CD14-positive monocyte (primary cell): Measurements from ENCODE around the gene KCTD21. TPM values are rescaled to one million over a fixed set of nuclear protein-coding genes. Genes with fewer than 3 reads are reported as not detected.

Source experiments
- DNase-seq, 3 donors: peaks; one replicate each; pipeline ENCODE4 v3.0.0-alpha.2; 2011 to 2022
- H2AFZ ChIP-seq: 2 replicates; pipeline ENCODE4 v1.6.0; 2012; ENCODE audit warnings: mild to moderate bottlenecking, low read depth, low read length, inconsistent platforms; ENCODE audit not compliant: insufficient read depth, poor library complexity, severe bottlenecking
- H3K27ac ChIP-seq, 2 donors: 1 replicate in 1 of 2; 2 replicates in 1 of 2; pipeline ENCODE4 v1.5.1; 2012 to 2013; ENCODE audit warnings: low read length in 2 of 2, control low read depth in 1 of 2, inconsistent platforms in 1 of 2, low read depth in 1 of 2, mild to moderate bottlenecking in 1 of 2
- H3K27me3 ChIP-seq, 2 donors: one replicate each; pipeline versions ENCODE4 v1.6.0 to v1.6.1; 2011 to 2013; ENCODE audit warnings: low read length in 2 of 2; ENCODE audit not compliant: control insufficient read depth in 2 of 2, insufficient read depth in 2 of 2
- H3K36me3 ChIP-seq, 2 donors: replicated peaks in 1 of 2; 1 replicate in 1 of 2; 2 replicates in 1 of 2; pipeline versions ENCODE4 v1.5.1 to v1.6.1; 2012 to 2013; ENCODE audit warnings: low read length in 2 of 2, control low read depth in 1 of 2, inconsistent platforms in 1 of 2, mild to moderate bottlenecking in 1 of 2; ENCODE audit not compliant: insufficient read depth in 2 of 2, control insufficient read depth in 1 of 2
- H3K4me1 ChIP-seq, 2 donors: 1 replicate in 1 of 2; 2 replicates in 1 of 2; pipeline versions ENCODE4 v1.5.1 to v1.6.1; 2012 to 2013; ENCODE audit warnings: low read length in 2 of 2, control low read depth in 1 of 2, inconsistent platforms in 1 of 2, mild to moderate bottlenecking in 1 of 2, moderate library complexity in 1 of 2; ENCODE audit not compliant: insufficient read depth in 2 of 2, control insufficient read depth in 1 of 2
- H3K4me2 ChIP-seq: replicated peaks from 2 replicates; pipeline ENCODE3; 2012; ENCODE audit warnings: low read length, moderate library complexity, mild to moderate bottlenecking; ENCODE audit not compliant: poor library complexity, severe bottlenecking; ENCODE audit errors: extremely low read depth
- H3K4me3 ChIP-seq, 3 experiments: fragments of 200-600 bp in 1 of 3; sonication (generic) in 1 of 3; replicated peaks in 1 of 3; 1 replicate in 2 of 3; 2 replicates in 1 of 3; pipeline ENCODE4 v1.5.1; 2011 to 2013; ENCODE audit warnings: low read length in 3 of 3, mild to moderate bottlenecking in 3 of 3, control low read depth in 2 of 3, low read depth in 2 of 3, inconsistent platforms in 1 of 3, moderate library complexity in 1 of 3
- H3K79me2 ChIP-seq: 2 replicates; pipeline ENCODE4 v1.6.0; 2012; ENCODE audit warnings: mild to moderate bottlenecking, control low read depth, inconsistent platforms, low read length, moderate library complexity; ENCODE audit not compliant: insufficient read depth
- H3K9ac ChIP-seq: 2 replicates; pipeline ENCODE4 v1.6.0; 2017; ENCODE audit warnings: low read length, mild to moderate bottlenecking; ENCODE audit not compliant: insufficient read depth, poor library complexity, severe bottlenecking
- H3K9me3 ChIP-seq, 2 donors: replicated peaks in 1 of 2; 1 replicate in 1 of 2; 2 replicates in 1 of 2; pipeline versions ENCODE4 v1.5.1 to v1.6.1; 2012 to 2013; ENCODE audit warnings: low read length in 2 of 2, control low read depth in 1 of 2; ENCODE audit not compliant: control insufficient read depth in 1 of 2, insufficient read depth in 1 of 2
- H4K20me1 ChIP-seq: 2 replicates; pipeline ENCODE4 v1.6.0; 2012; ENCODE audit warnings: mild to moderate bottlenecking, low read length, control low read depth, moderate library complexity; ENCODE audit not compliant: insufficient read depth
- H3K27ac Mint-ChIP-seq, 7 donors: one replicate each; pipeline ENCODE4 v1.8.0; 2020; ENCODE audit warnings: mild to moderate bottlenecking in 7 of 7, mixed read lengths in 7 of 7, moderate library complexity in 6 of 7, inconsistent platforms in 2 of 7
- H3K27me3 Mint-ChIP-seq, 3 donors: one replicate each; pipeline ENCODE4 v1.8.0; 2021 to 2022; ENCODE audit warnings: low read depth in 3 of 3, mild to moderate bottlenecking in 3 of 3, mixed read lengths in 3 of 3, moderate library complexity in 3 of 3, inconsistent platforms in 1 of 3
- H3K36me3 Mint-ChIP-seq, 2 donors: one replicate each; pipeline ENCODE4 v1.8.0; 2020; ENCODE audit warnings: mixed read lengths in 2 of 2, inconsistent platforms in 1 of 2, mild to moderate bottlenecking in 1 of 2
- H3K4me1 Mint-ChIP-seq: one replicate; pipeline ENCODE4 v1.8.0; 2020; ENCODE audit warnings: mild to moderate bottlenecking, mixed read lengths
- H3K4me3 Mint-ChIP-seq, 2 donors: one replicate each; pipeline ENCODE4 v1.8.0; 2020; ENCODE audit warnings: mild to moderate bottlenecking in 2 of 2, mixed read lengths in 2 of 2, moderate library complexity in 1 of 2
- H3K9me3 Mint-ChIP-seq, 7 donors: one replicate each; pipeline ENCODE4 v1.8.0; 2020 to 2022; ENCODE audit warnings: mixed read lengths in 7 of 7, mild to moderate bottlenecking in 6 of 7, moderate library complexity in 6 of 7, inconsistent platforms in 2 of 7
- WGBS: methylation state at CpG from one replicate; pipeline ENCODE4 v1.1.5; 2013; ENCODE audit warnings: missing lambda C conversion rate; ENCODE audit not compliant: insufficient coverage; 5-methylcytosine and 5-hydroxymethylcytosine counted together
- intact Hi-C, 2 donors: fragments of 100-400 bp; cut with micrococcal nuclease; formaldehyde crosslinking; loops; one replicate each; pipeline versions ENCODE4 v1.15.0 to v1.15.1; 2023
- polyA plus RNA-seq, 3 donors: library from polyadenylated mRNA; depleted of rRNA in 1 of 3; unstranded in 2 of 3; stranded (reverse) in 1 of 3; fragments of 300-500 nt in 2 of 3; fragments of >200 nt in 1 of 3; fragmentation: Illumina TruSeq in 2 of 3; gene quantifications; 1 replicate in 2 of 3; 2 replicates in 1 of 3; pipeline ENCODE4 v1.2.3, GENCODE V29; 2012 to 2021
- TF ChIP-seq, protein P1 (sequence below): fragments of 200-600 bp; IDR thresholded peaks from one replicate; pipeline ENCODE4 v1.8.0; 2022; ENCODE audit warnings: antibody characterized with exemption, mild to moderate bottlenecking

KCTD21 gene
- polyA plus RNA-seq, 3 donors, result 3.2 to 9.2 (median 5.2) TPM

DNA sequence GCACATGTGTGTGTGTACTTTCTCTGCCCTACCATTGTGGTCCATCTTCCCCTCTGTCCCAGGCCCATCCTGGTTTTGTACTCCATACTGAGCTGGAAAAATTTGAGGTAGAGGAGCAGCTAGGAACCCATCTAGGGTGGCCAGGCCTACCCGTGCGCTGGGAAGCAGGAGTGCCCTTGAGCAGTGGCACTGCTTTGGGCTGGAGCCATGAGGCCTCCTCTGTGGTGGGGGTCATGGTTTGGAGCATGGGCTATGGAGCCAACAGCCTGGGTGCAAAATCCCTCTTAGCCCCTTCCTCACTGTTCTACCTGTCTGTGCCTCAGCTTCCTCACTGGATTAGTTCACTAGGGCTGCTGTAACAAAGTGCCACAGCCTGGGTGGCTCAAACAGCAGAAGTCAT lies 27.1 kb downstream of the KCTD21 start:
- TF ChIP-seq, protein P1, sequence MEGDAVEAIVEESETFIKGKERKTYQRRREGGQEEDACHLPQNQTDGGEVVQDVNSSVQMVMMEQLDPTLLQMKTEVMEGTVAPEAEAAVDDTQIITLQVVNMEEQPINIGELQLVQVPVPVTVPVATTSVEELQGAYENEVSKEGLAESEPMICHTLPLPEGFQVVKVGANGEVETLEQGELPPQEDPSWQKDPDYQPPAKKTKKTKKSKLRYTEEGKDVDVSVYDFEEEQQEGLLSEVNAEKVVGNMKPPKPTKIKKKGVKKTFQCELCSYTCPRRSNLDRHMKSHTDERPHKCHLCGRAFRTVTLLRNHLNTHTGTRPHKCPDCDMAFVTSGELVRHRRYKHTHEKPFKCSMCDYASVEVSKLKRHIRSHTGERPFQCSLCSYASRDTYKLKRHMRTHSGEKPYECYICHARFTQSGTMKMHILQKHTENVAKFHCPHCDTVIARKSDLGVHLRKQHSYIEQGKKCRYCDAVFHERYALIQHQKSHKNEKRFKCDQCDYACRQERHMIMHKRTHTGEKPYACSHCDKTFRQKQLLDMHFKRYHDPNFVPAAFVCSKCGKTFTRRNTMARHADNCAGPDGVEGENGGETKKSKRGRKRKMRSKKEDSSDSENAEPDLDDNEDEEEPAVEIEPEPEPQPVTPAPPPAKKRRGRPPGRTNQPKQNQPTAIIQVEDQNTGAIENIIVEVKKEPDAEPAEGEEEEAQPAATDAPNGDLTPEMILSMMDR, result no peak
- DNase-seq, result no peak
- peak overlapping the region in 1 of 7 donors; percentile 50 for H3K27ac Mint-ChIP-seq
- no peak overlapping the region for H3K9ac ChIP-seq
- H3K4me2 ChIP-seq, result no peak overlapping the region
- no peak overlapping the region for H3K4me3 ChIP-seq
- no peak overlapping the region for H3K27ac ChIP-seq
- no peaks in the 10 kb centered on the region for H3K36me3 ChIP-seq
- H3K4me1 Mint-ChIP-seq, result no peaks in the 10 kb centered on the region
- no peaks in the 10 kb centered on the region for H3K4me1 ChIP-seq
- peaks cover 0 to 2% (median 0%) of the 10 kb centered on the region in 7 donors for H3K9me3 Mint-ChIP-seq
- H3K4me3 Mint-ChIP-seq, result no peak overlapping the region
- H3K36me3 Mint-ChIP-seq, result no peaks in the 10 kb centered on the region
- H3K79me2 ChIP-seq, result no peaks in the 10 kb centered on the region
- no peaks in the 10 kb centered on the region for H4K20me1 ChIP-seq
- H2AFZ ChIP-seq, result no peak overlapping the region
- no peaks in the 10 kb centered on the region for H3K27me3 ChIP-seq
- H3K9me3 ChIP-seq, result no peaks in the 10 kb centered on the region
- peaks cover 4 to 8% (median 6%) of the 10 kb centered on the region in 3 donors for H3K27me3 Mint-ChIP-seq
- 100% methylated on average over 2 of the region's 2 CpGs for WGBS
- intact Hi-C loops, result no loop called here

DNA sequence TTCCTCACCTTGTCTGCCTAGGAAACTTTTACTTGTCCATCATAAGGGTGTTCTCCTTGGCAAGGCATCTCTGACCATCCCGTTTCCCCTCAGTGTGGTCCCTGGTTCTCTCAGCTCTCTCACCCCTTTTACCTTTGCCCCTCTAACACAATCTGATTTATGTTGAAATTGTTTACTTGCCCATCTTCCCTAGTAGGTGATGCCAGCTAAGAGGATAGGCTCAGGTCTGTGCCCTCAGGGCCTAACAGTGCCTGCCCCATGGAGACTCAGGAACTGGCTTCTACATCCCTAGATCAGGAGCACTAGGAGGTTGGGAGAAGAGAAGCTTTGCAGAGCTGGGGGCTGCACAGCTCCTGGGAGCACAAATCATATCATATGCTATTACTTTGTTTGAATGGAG lies 27.9 kb downstream of the KCTD21 start:
- H3K9me3 Mint-ChIP-seq, result peaks cover 0 to 2% (median 0%) of the 10 kb centered on the region in 7 donors
- no peak overlapping the region for H3K4me3 Mint-ChIP-seq
- Histone ChIP-seq H3K4me1 (no peaks in the 10 kb centered on the region), H3K79me2 (no peaks in the 10 kb centered on the region), H3K9me3 (no peaks in the 10 kb centered on the region), H4K20me1 (no peaks in the 10 kb centered on the region), H3K4me3 (no peak overlapping the region), H3K36me3 (no peaks in the 10 kb centered on the region), H3K9ac (no peak overlapping the region), H2AFZ (no peak overlapping the region), H3K27me3 (no peaks in the 10 kb centered on the region), H3K27ac (no peak overlapping the region), H3K4me2 (no peak overlapping the region)
- intact Hi-C loops, result no loop called here
- H3K27ac Mint-ChIP-seq, result peak overlapping the region in 1 of 7 donors; percentile 23
- H3K27me3 Mint-ChIP-seq, result peaks cover 4 to 8% (median 5%) of the 10 kb centered on the region in 3 donors
- no CpG with 5 or more reads among the region's 1 CpG for WGBS
- DNase-seq, result no peak
- no peaks in the 10 kb centered on the region for H3K36me3 Mint-ChIP-seq
- TF ChIP-seq, protein P1, result no peak
- no peaks in the 10 kb centered on the region for H3K4me1 Mint-ChIP-seq
